Muscle of leg (tissue), 11 donors: ENCODE data around the gene DGKZ. TPM values are rescaled to one million over a fixed set of nuclear protein-coding genes. Genes with fewer than 3 reads are reported as not detected.
"Not testable (repeated sequence)": the region's sequence is repeated elsewhere in the genome, so short reads cannot be mapped to it uniquely, and the experiment has no call there.

Source experiments
- DNase-seq: peaks from one replicate; pipeline ENCODE4 v3.0.0; 2013
- H3K27ac ChIP-seq: one replicate; pipeline ENCODE4 v1.5.1; 2013; ENCODE audit warnings: mild to moderate bottlenecking, low read length, control low read depth
- H3K27me3 ChIP-seq: one replicate; pipeline ENCODE4 v1.6.1; 2013; ENCODE audit warnings: low read length; ENCODE audit not compliant: control insufficient read depth, insufficient read depth
- H3K36me3 ChIP-seq: one replicate; pipeline ENCODE4 v1.6.1; 2013; ENCODE audit warnings: low read length; ENCODE audit not compliant: control insufficient read depth, insufficient read depth
- H3K4me1 ChIP-seq: one replicate; pipeline ENCODE4 v1.6.1; 2013; ENCODE audit warnings: low read length; ENCODE audit not compliant: control insufficient read depth, insufficient read depth
- H3K4me3 ChIP-seq: one replicate; pipeline ENCODE4 v1.5.1; 2013; ENCODE audit warnings: low read length, control low read depth
- H3K9me3 ChIP-seq: replicated peaks from 2 replicates; pipeline ENCODE4 v1.6.1; 2013; ENCODE audit warnings: low read depth, low read length; ENCODE audit not compliant: control insufficient read depth
- WGBS: methylation state at CpG from one replicate; pipeline ENCODE4 v1.1.5; 2013; ENCODE audit warnings: missing lambda C conversion rate; ENCODE audit not compliant: insufficient coverage; 5-methylcytosine and 5-hydroxymethylcytosine counted together
- polyA plus RNA-seq, 8 donors: library from polyadenylated mRNA; unstranded; fragments of 120-200 nt; gene quantifications; one replicate each; pipeline versions ENCODE4 v1.2.1 to v1.2.3, GENCODE V29; 2013; ENCODE audit warnings: inconsistent platforms in 1 of 8, low replicate concordance in 1 of 8; ENCODE audit not compliant: insufficient read length in 8 of 8, insufficient read depth in 1 of 8
- total RNA-seq: library from RNA; stranded (reverse); fragments of 120-200 nt; gene quantifications from one replicate; pipeline ENCODE4 v1.2.4, GENCODE V29; 2013

The DGKZ gene
- total and polyA plus RNA-seq, 9 donors, result 42.5 to 86.8 (median 72.6) TPM

DNA sequence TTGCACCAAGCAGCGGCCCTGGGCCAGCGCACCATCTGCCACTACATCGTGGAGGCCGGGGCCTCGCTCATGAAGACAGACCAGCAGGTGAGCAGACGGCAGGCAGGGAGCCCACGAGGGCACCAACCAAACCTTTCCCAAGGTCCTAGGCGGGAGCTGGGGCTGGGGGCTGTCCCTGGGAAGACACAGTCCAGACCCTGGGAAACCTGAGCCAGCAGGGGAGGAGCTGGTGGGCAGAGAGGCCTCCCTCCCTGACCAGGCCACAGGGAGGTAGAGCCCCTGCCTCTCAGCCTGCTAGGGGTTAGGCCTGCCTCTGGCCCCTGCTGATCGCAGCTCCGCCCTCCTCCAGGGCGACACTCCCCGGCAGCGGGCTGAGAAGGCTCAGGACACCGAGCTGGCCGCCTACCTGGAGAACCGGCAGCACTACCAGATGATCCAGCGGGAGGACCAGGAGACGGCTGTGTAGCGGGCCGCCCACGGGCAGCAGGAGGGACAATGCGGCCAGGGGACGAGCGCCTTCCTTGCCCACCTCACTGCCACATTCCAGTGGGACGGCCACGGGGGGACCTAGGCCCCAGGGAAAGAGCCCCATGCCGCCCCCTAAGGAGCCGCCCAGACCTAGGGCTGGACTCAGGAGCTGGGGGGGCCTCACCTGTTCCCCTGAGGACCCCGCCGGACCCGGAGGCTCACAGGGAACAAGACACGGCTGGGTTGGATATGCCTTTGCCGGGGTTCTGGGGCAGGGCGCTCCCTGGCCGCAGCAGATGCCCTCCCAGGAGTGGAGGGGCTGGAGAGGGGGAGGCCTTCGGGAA, 32.4 kb downstream of the DGKZ start:
- not testable (repeated sequence) for DNase-seq, H3K4me3 ChIP-seq, H3K9me3 ChIP-seq
- Histone ChIP-seq H3K27ac (peak overlapping the region; percentile 42), H3K27me3 (peaks cover 15% of the 10 kb centered on the region), H3K4me1 (peaks cover 26% of the 10 kb centered on the region), H3K36me3 (peaks cover 54% of the 10 kb centered on the region)
- 35% methylated on average over 23 of the region's 36 CpGs for WGBS

DNA sequence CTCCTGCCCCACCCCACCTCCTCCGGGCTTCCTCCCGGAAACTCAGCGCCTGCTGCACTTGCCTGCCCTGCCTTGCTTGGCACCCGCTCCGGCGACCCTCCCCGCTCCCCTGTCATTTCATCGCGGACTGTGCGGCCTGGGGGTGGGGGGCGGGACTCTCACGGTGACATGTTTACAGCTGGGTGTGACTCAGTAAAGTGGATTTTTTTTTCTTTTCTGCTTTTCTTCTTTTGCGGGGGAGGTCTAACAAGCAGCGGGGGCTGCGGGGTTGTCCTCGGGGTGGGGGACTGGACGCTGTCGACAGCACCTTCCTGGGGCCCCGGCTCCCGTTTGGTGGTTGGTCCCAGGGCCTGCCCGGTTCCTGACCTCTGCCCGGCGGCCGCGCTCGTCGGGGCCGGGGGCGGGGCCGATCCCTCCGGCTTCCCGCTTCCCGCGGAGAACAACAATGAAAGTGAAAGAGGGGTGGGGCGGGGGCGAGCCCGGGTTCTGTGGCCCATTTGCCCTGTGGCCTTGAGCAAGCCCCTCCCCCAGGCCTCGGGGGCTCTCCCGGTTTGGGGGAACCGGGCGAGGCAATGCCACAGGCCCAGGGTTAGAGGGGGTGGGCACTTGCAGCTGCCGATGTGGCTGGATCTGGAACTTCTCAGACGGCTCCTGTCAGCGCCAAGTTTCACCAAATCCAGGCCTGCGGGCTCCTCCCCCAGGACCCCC, 33.2 kb downstream of the DGKZ start:
- H3K9me3 ChIP-seq, result no peaks in the 10 kb centered on the region
- peak overlapping the region; percentile 87 for H3K27ac ChIP-seq
- H3K36me3 ChIP-seq, result peaks cover 45% of the 10 kb centered on the region
- peaks cover 26% of the 10 kb centered on the region for H3K4me1 ChIP-seq
- WGBS, result under 1% methylated on average over 32 of the region's 45 CpGs
- peak; percentile 75 for DNase-seq
- H3K27me3 ChIP-seq, result peaks cover 15% of the 10 kb centered on the region
- peak overlapping the region; percentile 62 for H3K4me3 ChIP-seq

DNA sequence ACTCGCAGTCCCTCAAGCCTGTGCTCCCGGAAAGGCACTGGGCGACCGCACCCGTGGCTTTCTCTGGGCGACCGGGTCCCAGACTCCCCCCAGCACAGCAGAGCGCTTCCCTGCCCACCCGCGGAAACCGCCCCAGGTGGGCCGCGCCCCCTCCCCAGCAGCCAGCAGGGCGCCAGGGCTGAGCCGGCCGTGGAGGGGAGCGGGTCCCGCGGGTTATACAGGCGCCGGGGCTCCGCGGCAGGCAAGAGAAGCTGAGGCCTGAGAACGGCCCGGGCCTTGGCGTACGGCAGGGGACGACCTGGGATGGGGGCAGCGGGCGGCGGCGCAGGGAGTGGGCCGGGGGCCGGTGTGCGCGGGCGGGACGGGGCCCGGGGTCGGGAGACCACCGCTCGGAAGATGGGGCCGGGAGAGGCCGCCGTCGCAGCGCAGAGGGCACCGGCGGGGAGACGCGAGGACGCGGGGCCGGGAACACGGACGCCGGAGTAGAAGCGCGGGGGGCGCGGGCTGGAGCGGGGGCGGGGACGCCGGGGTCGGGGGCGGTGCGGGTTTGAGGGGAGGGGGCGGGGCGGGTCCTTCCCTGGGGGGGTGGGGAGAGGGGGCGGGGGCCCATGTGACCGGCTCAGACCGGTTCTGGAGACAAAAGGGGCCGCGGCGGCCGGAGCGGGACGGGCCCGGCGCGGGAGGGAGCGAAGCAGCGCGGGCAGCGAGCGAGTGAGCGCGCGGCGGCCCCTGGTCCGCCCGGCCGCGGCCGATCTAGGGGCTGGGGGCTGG, 34.0 kb downstream of the DGKZ start, which contains the start of gene MDK:
MDK (plus strand) TSS at position 622 of the 771 bp plus-strand sequence. CDS start 389 bp downstream, outside the sequence.
- DNase-seq, result peak; percentile 79
- peak within 1 kb of the TSS; percentile 64 for H3K4me3 ChIP-seq
- H3K4me1 ChIP-seq, result peaks cover 26% of the 10 kb centered on the region
- under 1% methylated on average over 74 of the region's 96 CpGs for WGBS
- peak within 1 kb of the TSS; percentile 87 for H3K27ac ChIP-seq
- peaks cover 18% of the 10 kb centered on the region for H3K27me3 ChIP-seq
- no peaks in the 10 kb centered on the region for H3K9me3 ChIP-seq
- H3K36me3 ChIP-seq, result peaks cover 38% of the 10 kb centered on the region

DNA sequence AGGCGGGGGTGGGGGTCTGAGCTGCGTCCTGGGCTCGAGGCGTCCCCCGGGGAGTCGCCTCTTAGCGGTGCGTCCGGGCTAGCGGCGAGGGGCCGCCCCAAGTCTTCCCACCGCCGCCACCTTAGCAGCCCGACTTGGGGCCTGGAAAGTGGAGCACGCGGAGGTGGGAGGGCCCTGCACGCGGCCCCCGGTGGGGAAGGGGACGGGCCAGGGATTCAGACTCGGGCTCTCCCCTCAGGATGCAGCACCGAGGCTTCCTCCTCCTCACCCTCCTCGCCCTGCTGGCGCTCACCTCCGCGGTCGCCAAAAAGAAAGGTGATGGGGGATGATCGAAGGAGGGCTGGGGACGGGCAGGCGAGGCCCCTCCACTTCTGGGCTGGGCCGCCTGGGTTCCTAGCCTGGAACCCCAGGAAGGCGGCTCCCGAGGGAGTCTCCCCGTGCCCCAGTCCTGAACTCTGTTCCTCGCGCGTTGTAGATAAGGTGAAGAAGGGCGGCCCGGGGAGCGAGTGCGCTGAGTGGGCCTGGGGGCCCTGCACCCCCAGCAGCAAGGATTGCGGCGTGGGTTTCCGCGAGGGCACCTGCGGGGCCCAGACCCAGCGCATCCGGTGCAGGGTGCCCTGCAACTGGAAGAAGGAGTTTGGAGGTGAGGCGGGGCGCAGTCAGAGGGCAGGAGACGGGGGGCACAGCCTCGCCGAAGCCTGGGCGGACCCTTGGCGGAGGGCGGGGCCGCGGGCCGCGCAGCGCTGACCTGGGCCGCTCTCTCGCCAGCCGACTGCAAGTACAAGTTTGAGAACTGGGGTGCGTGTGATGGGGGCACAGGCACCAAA, 34.8 kb downstream of the DGKZ start:
- Histone ChIP-seq H3K27ac (peak overlapping the region; percentile 57), H3K4me3 (peak overlapping the region; percentile 64), H3K4me1 (peaks cover 26% of the 10 kb centered on the region), H3K27me3 (peaks cover 26% of the 10 kb centered on the region), H3K36me3 (peaks cover 30% of the 10 kb centered on the region), H3K9me3 (no peaks in the 10 kb centered on the region)
- peak; percentile 74 for DNase-seq
- WGBS, result 2% methylated on average over 48 of the region's 66 CpGs

DNA sequence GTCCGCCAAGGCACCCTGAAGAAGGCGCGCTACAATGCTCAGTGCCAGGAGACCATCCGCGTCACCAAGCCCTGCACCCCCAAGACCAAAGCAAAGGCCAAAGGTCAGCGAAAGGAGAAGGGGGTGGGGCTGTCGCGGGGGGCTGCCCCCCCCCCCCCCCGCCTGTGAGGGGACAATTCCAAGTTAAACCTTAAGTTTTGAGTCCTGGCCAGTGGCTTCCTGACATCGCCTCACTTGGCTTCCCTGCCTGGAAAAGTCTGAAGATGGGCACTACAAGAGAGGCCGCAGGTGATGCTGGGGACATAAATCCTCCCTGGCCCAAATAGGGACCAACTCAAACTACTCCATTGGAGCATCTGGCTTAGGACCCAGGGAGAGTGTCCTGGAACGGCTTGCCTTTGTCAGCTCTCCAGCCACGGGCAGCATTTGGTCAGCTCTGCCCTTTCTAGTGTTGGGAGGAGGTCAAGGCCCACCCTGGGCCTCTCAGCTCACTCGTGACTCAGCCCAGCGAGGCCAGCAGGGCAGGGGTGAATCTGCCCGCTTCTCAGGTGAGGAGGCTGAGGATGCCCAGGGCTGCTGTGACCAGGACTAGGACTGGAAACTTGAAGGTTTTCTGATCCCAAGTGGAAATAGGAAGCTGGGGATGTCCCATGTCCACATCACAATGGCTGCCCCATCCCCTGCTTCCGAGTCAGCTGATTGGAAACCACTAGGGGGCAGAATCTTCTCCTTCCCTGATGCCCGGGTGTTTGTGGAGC, 35.6 kb downstream of the DGKZ start:
- Histone ChIP-seq H3K36me3 (peaks cover 22% of the 10 kb centered on the region), H3K4me1 (peaks cover 29% of the 10 kb centered on the region), H3K27me3 (peaks cover 34% of the 10 kb centered on the region), H3K27ac (no peak overlapping the region), H3K9me3 (no peaks in the 10 kb centered on the region), H3K4me3 (peak overlapping the region; percentile 64)
- no peak for DNase-seq
- WGBS, result 51% methylated on average over 6 of the region's 18 CpGs

DNA sequence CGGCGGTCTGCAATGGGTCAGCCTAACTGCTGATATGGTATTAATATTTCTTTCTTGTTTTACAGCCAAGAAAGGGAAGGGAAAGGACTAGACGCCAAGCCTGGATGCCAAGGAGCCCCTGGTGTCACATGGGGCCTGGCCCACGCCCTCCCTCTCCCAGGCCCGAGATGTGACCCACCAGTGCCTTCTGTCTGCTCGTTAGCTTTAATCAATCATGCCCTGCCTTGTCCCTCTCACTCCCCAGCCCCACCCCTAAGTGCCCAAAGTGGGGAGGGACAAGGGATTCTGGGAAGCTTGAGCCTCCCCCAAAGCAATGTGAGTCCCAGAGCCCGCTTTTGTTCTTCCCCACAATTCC, 36.1 kb downstream of the DGKZ start:
- H3K27me3 ChIP-seq, result peaks cover 40% of the 10 kb centered on the region
- peaks cover 17% of the 10 kb centered on the region for H3K36me3 ChIP-seq
- no CpG with 5 or more reads among the region's 7 CpGs for WGBS
- H3K27ac ChIP-seq, result no peak overlapping the region
- DNase-seq, result no peak
- H3K4me3 ChIP-seq, result no peak overlapping the region
- peaks cover 32% of the 10 kb centered on the region for H3K4me1 ChIP-seq
- no peaks in the 10 kb centered on the region for H3K9me3 ChIP-seq

DNA sequence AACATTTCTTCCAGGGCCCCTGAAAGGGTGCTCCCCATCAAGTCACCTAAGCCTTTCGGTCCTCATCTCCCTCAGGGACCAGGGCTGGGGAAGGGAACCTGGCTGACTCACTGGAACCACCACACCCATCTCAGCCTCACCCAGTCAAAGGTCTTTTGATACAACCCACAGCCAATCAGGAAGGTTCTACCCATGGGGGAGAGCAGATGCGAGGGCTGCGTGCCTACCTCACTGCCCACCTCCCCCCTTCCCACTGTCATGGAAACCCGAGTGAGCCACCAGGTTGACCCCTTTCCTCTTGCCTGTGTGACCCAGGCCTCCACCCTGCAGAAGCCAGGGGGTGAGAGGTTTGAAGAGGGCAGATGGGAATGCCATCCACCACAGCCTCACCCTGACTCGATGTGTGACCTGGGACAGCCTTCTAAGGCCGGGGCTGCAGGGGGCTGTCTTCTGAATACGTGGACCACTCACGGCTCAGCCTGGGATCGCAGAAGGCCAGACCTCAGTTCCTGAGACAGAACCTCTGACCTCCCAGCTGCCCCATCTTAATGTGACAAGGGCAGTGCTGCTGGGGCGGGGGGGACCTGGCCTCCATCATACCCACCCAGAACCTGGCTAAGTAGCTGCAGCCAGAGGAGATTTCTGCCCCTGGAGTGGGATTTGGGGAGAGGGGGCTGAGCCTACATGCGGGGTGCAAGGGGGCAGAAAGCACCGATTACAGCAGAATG, 36.9 kb downstream of the DGKZ start:
- WGBS, result 59% methylated on average over 6 of the region's 12 CpGs
- DNase-seq, result no peak
- H3K36me3 ChIP-seq, result peaks cover 13% of the 10 kb centered on the region
- H3K27ac ChIP-seq, result no peak overlapping the region
- H3K4me1 ChIP-seq, result peaks cover 35% of the 10 kb centered on the region
- H3K4me3 ChIP-seq, result no peak overlapping the region
- peaks cover 47% of the 10 kb centered on the region for H3K27me3 ChIP-seq
- no peaks in the 10 kb centered on the region for H3K9me3 ChIP-seq

DNA sequence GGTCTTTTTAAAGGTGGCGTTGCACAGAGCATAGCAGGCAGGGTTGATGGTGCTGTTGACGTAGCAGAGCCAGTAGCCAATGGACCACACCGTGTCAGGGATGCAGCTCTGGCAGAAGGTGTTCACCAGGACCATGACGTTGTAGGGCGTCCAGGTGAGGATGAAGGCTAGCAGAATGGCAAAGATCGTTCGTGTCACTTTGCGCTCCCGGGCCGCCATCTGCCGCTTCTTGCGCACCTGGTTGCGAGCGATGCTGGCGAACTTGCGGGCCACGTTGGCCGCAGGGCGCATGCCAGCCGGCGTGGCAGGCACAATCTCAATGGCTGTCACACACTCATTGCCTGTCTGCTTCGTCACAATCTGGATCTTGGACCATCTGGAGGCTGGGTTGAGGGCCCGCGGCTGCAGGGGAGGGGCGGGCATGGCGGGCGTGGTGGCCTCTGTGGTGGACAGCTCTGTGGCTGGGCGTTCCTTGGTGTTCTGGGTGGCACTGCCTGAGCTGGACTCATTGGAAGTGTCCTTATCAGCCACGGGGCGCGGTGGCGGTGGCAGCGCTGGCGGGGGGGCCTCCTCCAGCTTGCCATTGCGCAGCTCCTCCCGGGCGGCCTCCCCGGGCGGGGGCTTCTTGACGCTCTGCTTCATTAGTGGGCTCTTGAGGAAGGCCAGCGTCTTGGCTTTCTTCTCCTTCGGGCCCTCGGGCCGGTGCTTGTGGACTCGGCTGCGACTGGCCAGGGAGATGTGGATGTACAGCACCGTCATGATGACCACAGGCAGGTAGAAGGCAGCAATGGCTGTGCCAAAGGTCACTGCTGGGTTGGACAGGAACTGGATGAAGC, 38.1 kb downstream of the DGKZ start:
- Histone ChIP-seq H3K4me3 (no peak overlapping the region), H3K36me3 (peaks cover 13% of the 10 kb centered on the region), H3K27ac (no peak overlapping the region), H3K4me1 (peaks cover 41% of the 10 kb centered on the region), H3K27me3 (peaks cover 60% of the 10 kb centered on the region), H3K9me3 (no peaks in the 10 kb centered on the region)
- DNase-seq, result no peak
- 94% methylated on average over 47 of the region's 47 CpGs for WGBS
